ENCODE measurements around the gene ETV3L. TPM values are rescaled to one million over a fixed set of nuclear protein-coding genes. Genes with fewer than 3 reads are reported as not detected.

ETV3L gene
- not detected in 5 replicates for total RNA-seq (2022; extraction: Qiagen RNA extraction)

DNA sequence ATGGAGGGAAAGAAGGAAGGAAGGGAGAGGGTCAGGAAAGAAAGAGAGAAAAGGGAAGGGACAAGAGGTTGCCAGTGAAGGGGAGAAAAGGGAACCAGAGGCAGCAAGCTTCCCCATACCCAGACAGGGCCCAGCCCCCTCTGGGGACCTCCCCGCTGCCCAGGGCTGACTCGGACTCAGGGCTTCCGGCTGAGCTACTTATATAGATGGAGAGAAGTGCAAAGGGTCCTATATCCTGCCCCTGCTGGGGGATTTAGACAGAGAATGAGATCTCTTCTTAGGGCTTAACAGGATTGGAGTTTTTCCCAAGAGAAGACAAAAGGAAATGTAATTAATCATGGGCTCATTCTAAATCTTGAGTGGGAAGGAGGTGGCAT lies at the start of gene ETV3L:
TSS of gene ETV3L (minus strand) at position 176 of the 377 bp plus-strand sequence. CDS start 285 bp downstream, outside the sequence.

DNA sequence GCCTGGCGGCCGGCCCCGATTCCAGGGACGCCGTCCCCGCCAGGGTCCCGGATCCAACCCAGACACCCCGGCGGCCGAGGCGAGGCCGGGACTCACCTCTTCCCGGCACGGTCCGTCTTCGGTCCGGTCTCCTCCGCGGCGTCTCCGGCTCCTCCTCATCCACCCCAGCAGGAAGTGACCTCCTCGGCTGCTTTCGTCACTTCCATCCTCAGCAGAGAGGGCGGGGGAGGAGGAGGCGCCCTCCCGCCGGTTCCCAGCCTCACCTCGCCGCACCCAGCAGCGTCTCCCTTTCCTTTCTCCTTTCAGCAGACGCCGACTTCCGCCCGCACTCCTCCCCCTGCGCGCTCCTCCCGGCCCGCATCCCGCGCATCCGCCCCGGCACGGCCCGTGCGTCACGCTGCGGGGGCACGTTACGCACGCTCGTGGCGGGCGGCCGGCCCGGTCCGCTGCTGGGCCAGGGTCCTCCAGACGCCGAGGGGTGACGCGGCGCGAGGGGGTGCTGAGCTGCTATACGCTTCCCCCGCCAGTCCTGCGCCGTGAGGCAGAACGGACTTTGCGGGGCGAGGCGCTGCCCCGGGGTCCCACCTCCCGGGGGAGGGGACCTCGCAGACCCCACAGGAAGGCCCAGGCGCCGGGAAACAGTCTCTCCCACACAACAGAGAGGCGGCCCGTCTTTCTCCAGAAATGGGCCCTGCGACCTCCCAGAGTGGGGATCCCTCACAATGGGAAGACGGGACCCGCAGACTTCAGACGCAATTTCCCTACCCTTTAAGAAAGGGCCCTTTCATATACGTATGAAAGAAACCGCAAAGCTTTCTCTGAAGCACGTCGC lies 38.8 kb upstream of the ETV3L start, which contains the start of gene ETV3:
TSS of gene ETV3 (minus strand) at position 176 of the 832 bp plus-strand sequence. CDS start 2,043 bp downstream, outside the sequence.

DNA sequence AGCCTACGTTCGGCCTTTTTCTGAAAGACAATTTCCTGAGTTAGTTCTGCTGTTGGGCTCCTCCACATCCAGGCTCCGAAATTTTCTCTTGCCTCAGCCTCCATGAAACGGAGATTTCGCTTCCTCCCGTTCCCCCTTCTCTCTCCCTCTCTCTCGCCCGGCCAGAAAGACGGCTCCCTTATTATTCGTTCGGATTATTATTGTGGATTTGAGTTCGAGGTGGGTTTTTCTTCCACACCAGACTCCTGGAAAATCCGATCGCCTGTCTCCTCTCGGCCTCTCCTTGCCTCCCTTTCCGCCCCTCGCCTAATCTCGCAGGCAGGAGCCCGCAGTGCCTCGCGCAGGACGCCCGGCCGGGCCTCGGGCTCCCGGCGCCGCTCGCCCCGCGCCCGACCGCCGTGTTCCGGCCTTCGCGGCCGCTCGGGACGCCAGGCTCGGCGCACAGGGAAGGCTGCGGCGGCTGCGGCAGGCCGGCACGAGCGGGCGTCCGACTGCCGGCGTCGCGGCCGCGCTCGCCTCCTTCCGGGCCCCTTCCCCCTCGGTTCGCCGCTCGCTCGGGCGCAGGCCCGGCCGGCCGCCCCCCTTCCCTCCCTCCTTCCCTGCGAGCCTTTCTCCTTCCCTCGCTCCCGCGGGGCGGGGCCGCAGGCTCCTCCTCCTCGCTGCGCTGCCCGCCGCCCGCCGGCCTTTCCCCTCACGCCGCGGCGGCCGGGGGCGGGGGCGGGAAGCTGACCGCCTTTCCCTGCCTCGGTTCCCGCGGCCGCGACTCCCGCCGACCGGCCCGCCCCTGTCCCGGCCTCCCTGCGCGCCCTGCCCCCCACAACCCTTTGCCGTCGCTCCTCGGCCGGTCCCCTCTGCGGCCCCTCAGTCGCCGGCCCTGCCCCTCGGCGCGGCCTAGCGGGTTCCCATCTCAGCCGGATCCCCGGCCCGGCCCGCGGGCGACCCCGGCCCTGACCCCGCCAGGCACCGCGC lies 54.1 kb downstream of the ETV3L start, which contains the start of gene ARHGEF11:
TSS of gene ARHGEF11 (minus strand) at position 493 of the 969 bp plus-strand sequence. CDS start 1,412 bp downstream, outside the sequence.

Other genes starting within 250 kb of the ETV3L start
- not detected in 5 replicates for gene INSRR, start 240.7 kb downstream of the ETV3L start, total RNA-seq (2022; extraction: Qiagen RNA extraction)
- 0.10 to 0.15 TPM (median 0.13 TPM) in 5 replicates for gene NTRK1, start 238.9 kb downstream of the ETV3L start, total RNA-seq (2022; extraction: Qiagen RNA extraction)
- gene PEAR1, start 206.1 kb downstream of the ETV3L start, total RNA-seq (2022; extraction: Qiagen RNA extraction) = 6.2 to 7.7 TPM (median 7.0 TPM) in 5 replicates
- 0.06 to 0.19 TPM (median 0.15 TPM) in 5 replicates for gene LRRC71, start 179.2 kb downstream of the ETV3L start, total RNA-seq (2022; extraction: Qiagen RNA extraction)
- gene ARHGEF11, start 54.1 kb downstream of the ETV3L start, total RNA-seq (2022; extraction: Qiagen RNA extraction) = 15.4 to 18.0 TPM (median 17.2 TPM) in 5 replicates
- gene ETV3, start 38.6 kb upstream of the ETV3L start, total RNA-seq (2022; extraction: Qiagen RNA extraction) = 9.3 to 14.5 TPM (median 9.8 TPM) in 5 replicates

Measured in A549 treated with AZD2906 at 1 μM for 4 hours (cell line).